Measurements from ENCODE around the gene CEACAM21.
"Not testable (repeated sequence)": the region's sequence is repeated elsewhere in the genome, so short reads cannot be mapped to it uniquely, and the experiment has no call there.

Gene CEACAM21

DNA sequence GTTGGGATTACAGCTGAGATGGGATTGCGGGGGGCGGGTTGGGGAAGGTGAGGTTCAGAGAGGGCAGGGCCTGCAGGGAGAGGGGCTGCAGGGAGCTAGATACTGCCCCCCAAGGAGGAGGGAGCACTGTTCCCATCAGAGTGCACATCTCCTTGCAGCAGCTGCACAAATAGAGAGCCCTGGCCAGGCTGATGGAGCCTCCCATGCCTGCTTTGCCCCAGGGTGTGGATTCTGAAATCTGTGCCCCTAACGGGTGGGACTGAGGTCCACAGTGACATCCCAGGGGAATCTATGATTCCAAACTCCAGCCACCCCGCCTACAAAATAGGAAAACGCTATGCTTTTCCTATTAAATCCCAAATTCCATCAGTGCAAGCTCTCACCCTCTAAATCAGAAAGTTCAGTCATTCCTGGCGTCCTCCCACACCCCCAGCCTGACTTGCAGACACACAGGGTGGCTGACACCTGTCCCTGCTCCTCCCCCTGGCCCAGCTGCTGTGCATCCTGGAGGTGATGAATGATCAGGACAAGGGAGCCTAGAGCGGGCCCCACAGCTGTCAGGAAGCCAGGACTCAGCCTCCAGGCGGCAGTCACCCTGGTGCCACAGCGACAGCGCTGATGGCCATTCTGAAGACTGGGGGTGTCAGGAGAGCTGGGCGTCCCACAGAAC is 6.3 kb upstream of the CEACAM21 start:
- no peak for DNase-seq (ENCODE audit: extremely low read depth, low read depth)
- TF ChIP-seq, protein P1, sequence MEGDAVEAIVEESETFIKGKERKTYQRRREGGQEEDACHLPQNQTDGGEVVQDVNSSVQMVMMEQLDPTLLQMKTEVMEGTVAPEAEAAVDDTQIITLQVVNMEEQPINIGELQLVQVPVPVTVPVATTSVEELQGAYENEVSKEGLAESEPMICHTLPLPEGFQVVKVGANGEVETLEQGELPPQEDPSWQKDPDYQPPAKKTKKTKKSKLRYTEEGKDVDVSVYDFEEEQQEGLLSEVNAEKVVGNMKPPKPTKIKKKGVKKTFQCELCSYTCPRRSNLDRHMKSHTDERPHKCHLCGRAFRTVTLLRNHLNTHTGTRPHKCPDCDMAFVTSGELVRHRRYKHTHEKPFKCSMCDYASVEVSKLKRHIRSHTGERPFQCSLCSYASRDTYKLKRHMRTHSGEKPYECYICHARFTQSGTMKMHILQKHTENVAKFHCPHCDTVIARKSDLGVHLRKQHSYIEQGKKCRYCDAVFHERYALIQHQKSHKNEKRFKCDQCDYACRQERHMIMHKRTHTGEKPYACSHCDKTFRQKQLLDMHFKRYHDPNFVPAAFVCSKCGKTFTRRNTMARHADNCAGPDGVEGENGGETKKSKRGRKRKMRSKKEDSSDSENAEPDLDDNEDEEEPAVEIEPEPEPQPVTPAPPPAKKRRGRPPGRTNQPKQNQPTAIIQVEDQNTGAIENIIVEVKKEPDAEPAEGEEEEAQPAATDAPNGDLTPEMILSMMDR (IDR thresholded peaks at IDR 0.05; ENCODE audit: low read depth, low read length, missing control alignments) = no peak
- H3K4me3 ChIP-seq (replicated peaks; ENCODE audit: low read depth, low read length) = no peak overlapping the region

DNA sequence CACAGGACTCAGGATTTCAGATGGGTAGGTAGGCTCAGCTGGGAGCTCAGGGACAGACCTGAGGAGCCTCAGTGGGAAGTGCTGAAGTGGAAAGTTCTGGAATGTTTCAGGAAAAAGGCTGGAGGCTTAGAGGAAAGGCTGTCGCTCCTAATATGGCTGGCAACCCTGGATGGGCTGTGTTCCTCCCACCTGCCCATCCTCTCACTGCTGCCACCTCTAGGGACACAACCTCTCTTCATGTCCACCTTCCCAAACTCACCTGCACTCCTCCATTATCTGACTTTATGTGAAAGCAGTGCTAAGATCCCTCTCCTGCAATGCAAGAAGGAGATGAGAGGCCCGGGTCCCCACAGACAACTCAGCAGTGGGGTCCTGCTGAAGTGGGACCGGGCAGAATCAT is 5.8 kb upstream of the CEACAM21 start:
- no peak for DNase-seq (ENCODE audit: extremely low read depth, low read depth)
- TF ChIP-seq, protein P1 (IDR thresholded peaks at IDR 0.05; ENCODE audit: low read depth, low read length, missing control alignments) = no peak
- H3K4me3 ChIP-seq (replicated peaks; ENCODE audit: low read depth, low read length) = no peak overlapping the region

DNA sequence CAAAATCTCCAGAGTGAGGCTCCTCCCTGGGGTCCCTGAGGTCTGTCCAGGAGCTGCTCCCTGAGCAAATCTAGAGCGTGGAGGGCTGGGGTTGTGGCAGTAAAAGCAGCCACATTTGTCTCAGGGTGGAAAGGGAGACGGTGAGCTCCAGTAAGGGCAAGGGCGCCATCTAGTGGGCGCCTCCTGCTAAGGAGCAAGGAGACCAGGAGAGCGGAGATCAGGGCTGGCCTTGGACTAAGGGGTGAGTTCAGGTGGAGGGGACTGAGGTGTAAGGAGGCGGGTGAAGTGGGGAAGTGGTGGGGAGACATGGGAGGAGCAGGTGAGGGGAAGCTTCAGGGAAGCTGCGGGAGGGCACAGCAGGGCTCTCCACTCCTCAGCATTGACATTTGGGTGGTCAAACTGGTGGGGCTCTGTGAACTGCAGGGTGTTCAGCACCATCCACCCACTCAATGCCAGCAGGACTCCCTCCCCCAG is 5.3 kb upstream of the CEACAM21 start:
- H3K4me3 ChIP-seq (replicated peaks; ENCODE audit: low read depth, low read length) = no peak overlapping the region
- TF ChIP-seq, protein P1 (IDR thresholded peaks at IDR 0.05; ENCODE audit: low read depth, low read length, missing control alignments) = peak; percentile 97
- DNase-seq (ENCODE audit: extremely low read depth, low read depth) = peak; percentile 19

DNA sequence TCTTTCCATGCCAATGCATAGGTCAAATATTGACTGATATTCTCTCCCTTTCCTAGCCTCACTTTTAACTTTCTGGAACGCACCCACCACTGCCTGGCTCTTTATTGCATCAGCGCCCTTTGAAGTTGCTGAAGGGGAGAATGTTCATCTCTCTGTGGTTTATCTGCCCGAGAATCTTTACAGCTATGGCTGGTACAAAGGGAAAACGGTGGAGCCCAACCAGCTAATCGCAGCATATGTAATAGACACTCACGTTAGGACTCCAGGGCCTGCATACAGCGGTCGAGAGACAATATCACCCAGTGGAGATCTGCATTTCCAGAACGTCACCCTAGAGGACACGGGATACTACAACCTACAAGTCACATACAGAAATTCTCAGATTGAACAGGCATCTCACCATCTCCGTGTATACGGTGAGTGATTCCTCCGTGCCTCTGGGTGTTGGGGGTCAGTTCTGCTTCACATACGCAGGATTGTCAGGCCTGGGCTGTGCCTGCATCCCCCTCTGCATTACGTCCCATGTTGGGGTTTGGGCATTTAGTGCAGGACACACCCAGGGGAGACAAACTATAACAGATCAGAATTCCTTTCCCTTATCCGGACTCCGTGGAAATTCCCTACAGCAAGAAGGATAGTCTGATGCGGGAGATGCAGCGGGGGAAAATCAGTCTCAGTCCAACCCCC is 1.3 kb downstream of the CEACAM21 start:
- TF ChIP-seq, protein P1 (IDR thresholded peaks at IDR 0.05; ENCODE audit: low read depth, low read length, missing control alignments) = no peak
- no peak overlapping the region for H3K4me3 ChIP-seq (replicated peaks; ENCODE audit: low read depth, low read length)
- DNase-seq (ENCODE audit: extremely low read depth, low read depth) = no peak

DNA sequence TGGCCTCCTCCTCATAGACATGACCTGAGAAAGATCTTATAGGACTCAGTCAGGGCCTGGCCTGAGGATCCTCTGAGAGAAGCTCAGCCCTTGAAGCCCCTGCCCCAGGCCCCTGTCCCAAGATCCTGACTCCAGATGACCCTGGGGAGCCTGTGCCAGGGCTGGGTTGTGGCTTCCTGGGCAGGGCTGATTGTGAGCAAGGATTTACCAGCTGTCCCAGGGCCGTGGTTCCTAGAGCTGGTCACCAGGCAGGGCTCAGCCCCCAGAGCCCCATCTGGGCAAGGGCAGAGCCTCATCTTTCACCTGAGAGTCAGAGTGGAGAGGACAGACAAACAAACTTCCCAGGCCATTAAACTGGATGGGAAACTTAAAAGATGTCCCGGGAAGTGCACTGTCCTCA is 1.9 kb downstream of the CEACAM21 start:
- TF ChIP-seq, protein P1 (IDR thresholded peaks at IDR 0.05; ENCODE audit: low read depth, low read length, missing control alignments) = no peak
- no peak for DNase-seq (ENCODE audit: extremely low read depth, low read depth)
- no peak overlapping the region for H3K4me3 ChIP-seq (replicated peaks; ENCODE audit: low read depth, low read length)

DNA sequence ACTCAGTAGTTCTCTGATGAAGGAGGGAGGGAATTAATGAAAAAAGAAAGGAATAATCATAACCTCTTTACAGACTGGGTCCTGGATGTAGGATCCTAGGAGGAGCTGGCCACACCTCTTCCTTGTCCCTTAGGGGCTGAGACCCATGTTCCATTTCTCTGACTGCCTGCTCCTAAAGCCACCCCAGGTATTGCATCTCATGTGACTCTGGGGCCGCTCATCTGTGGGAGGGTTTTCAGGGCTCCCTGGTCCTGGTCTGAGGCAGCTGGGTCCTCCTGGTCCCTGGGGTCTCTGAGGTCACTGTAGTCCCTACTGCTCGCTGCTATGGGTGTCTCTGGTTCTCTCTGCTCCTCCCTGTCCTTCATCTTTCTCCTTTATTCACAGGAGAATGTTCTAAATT is 2.9 kb downstream of the CEACAM21 start:
- TF ChIP-seq, protein P1 (IDR thresholded peaks at IDR 0.05; ENCODE audit: low read depth, low read length, missing control alignments) = no peak
- no peak overlapping the region for H3K4me3 ChIP-seq (replicated peaks; ENCODE audit: low read depth, low read length)
- DNase-seq (ENCODE audit: extremely low read depth, low read depth) = no peak

DNA sequence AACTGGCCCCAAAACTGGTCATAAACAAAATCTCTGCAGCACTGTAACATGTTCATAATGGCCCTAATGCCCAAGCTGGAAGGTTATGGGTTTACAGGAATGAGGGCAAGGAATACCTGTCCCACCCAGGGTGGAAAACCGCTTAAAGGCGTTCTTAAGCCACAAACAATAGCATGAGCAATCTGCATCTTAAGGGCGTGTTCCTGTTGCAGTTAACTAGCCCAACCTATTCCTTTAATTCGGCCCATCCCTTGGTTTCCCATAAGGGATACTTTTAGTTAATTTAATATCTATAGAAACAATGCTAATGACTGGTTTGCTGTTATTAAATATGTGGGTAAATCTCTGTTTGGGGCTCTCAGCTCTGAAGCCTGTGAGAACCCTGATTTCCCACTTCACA is 5.1 kb downstream of the CEACAM21 start:
- not testable (repeated sequence) for H3K4me3 ChIP-seq (replicated peaks; ENCODE audit: low read depth, low read length)

DNA sequence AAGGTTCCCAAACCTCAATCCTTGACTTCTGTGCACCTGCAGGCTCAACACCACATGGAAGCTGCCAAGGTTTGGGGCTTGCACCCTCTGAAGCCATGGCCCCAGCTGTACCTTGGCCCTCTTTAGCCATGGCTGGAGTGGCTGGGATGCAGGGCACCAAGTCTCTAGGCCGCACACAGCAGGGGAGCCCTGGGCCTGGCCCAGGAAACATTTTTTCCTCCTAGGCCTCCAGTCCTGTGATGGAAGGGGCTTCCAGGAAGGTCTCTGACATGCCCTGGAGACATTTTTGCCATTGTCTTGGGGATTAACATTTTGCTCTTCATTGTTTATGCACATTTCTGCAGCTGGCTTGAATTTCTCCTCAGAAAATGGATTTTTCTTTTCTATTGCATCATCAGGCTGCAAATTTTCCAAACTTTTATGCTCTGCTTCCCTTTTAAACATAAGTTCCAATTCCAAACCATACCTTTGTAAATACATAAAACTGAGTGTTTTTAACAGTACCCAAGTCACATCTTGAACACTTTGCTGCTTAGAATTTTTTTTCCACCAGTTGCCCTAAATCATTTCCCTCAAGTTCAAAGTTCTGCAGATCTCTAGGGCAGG is 6.7 kb downstream of the CEACAM21 start:
- DNase-seq (ENCODE audit: extremely low read depth, low read depth); H3K4me3 ChIP-seq (replicated peaks; ENCODE audit: low read depth, low read length): not testable (repeated sequence)

More for the DNA sequence above, 5.1 kb downstream of the CEACAM21 start:
- not testable (repeated sequence) for DNase-seq (ENCODE audit: extremely low read depth, low read depth)

Data from HFF-Myc (cell line).